GM19467 (cell line): ENCODE results near the gene SORD.
"Not testable (repeated sequence)": the region's sequence is repeated elsewhere in the genome, so short reads cannot be mapped to it uniquely, and the experiment has no call there.

Experiments
- ATAC-seq: cut with Tn5 transposase; IDR thresholded peaks from one replicate; pipeline ENCODE4 v1.9.1; 2021; ENCODE audit warnings: mild to moderate bottlenecking, moderate library complexity; ENCODE audit not compliant: unreplicated experiment

The SORD gene

DNA sequence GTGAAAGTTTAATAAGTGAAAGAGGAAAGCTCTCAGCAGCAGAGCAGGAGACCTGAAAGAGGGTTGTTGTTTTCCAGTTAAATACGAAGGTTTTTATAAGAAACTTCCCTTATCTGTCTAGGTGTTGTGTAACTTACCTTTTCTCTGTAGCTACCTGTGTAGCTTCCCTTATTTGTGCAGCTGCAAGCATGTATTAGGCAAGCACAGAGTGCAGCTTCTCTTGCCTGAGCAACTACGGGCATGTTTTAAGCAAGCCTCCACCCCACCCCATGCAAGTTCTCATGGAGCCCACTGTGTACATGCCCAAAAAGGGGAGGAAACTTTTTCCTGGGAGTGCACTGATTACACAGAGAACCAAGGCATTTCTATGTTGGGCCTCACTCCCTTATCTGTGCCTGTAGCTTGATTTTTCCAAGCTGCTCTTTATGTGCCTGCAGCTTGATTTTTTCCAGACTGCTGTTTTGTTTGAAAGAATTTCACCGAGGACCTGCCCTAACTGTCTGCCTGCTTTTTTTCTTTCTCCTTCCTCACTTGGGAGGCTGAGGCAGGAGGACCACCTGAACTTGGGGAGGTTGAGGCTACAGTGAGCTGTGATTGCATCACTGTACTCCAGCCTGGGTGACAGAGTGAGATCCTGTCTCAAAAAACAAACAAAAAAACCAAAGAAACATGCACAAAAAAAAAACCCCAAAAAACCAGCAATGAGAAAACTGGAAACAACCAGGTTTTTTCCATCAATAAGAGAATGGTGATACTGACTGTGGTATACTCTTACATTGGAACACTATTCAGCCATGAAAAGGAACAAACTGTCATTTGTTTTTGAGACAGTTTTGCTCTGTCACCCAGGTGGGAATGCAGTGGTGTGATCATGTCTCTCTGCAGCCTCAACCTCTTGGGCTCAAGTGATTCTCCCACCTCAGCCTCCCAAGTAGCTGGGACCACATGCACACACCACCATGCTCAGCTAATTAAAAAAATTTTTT, 36.0 kb downstream of the SORD start:
- ATAC-seq: not testable (repeated sequence)

DNA sequence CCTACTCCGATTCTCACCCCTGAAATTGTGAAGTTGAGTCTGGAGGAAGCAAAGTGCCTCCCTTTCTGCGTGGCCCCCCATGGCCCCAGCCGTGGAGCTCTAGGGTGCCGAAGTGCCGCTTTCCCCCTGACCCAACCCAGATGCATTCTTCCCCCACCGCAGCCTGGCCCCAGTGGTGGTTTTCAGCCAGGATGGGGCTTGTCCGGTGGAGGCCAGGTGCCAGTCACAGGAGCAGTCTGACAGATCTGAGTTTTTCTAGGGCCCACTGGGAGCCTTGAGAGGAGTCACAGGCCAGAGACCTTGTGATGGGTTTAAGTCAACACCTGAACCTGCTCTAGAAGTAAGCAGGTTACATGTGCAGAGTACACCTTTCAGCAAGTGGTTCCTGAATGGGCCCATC, 39.3 kb downstream of the SORD start:
- ATAC-seq: not testable (repeated sequence)

DNA sequence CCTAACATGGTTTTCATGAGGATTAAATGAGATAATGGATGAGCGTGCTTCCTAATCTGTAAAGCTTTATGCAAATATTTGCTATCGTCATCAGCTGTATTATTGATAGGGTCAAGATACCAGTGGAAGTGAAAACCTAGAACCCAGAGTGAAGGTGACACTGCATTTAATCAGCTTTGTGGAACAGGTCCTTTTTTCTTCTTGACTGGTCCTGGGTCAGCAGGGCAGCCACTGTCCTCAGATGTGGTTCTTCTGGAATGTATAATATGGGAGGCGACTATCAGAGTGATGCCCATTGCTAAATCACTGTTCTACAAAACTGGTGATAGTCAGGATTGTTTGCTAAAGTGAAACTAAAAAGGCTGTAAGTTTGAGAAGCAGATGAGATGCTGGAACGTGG, 41.4 kb downstream of the SORD start:
- ATAC-seq: no peak

DNA sequence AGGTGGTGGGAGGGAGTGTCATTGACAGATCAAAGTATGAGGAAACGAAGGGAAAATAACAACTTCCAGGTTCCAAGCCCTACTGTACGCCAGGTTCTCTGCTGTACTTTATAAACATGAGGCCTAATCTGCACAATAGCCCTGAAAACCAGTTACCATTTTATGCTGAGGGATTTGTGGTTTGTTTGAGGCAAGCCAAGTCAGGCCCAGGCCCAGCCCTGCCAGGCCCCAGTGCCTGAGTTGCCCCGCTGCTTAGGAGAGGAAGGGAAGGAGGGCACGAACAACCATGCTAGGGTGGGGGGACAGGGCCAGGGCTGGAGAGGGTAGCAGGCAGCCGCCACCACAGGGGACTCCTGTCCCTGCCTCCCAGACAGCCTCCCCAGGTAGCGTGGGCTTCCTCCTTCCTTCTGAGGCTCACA, 47.0 kb downstream of the SORD start:
- not testable (repeated sequence) for ATAC-seq

DNA sequence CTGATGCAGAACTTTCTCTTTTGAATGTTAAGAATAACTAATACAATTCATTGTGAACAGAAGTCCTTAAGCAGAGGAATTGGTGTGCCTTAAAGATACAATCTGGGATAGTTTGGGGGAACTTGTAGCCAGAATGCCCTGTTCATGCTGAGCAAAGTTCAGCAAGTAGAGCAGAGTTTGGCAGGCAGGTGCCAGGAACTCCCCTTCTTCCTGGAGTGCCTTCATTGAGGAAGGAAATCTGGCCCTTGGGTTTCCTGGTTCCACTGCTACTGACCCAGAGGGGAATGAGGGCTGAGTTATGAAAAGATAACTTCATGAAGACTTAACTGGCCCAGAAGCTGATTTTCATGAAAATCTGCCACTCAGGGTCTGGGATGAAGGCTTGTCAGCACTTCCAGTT, 50.6 kb downstream of the SORD start:
- not testable (repeated sequence) for ATAC-seq

DNA sequence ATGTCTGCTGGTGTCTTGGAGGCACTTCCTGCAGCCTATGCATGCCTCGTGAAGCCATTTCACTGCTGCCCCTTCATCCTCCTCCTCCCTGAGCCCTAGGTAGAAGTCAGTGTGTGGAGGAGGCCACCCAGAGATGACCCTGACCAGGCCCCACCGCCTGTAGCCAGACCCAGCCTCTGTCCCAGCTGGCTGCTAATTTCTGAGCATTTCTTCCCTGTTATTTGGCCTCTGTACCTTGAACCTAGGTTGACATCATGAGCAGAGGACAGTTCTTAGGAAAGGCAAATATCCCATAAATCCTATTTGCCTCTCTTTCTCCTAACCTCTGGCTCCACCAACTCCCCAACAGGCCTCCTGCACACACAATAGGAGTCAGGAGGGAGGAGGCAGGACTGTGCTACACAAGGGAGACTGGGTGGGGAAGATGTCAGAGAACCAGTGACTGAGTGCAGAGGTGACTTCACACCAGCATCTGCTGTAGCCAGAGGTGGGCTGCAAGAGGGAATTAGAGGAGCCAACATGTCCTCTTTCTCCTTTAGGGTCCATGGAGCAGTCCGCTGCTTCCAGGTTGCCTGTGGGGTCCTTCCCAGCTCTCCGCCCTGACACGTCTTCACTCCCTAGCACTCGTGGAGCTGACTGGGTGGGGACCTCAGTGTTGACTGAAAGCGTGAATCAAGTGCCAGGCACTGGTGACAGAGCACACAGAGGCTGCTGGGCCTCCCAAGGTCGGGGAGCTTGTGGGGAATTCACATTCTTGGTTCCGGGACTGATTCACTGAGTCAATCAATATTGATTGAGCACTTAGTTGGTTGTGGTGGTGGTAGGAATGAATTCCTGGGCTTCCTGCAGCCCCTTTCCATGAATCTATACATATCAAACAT, 52.7 kb downstream of the SORD start:
- not testable (repeated sequence) for ATAC-seq

DNA sequence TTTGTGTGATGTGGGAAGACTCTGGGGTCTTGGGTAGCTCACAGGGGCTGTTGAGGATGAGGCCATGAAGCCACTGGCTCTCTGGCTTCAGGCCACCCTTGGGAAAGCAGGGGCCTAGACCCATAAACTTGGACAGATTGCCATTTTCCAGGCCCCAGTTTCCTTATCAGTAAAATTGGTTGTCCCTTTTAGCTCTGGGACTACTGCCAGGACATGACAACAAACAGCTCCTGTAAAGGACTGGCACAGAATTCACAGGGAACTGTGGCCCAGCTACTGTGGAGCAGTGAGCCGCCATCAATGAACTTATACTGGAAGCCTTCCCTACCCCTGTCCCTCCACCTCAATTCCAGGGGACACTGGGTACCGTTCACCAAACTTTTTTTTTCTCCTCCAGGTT, 54.4 kb downstream of the SORD start:
- ATAC-seq: not testable (repeated sequence)

DNA sequence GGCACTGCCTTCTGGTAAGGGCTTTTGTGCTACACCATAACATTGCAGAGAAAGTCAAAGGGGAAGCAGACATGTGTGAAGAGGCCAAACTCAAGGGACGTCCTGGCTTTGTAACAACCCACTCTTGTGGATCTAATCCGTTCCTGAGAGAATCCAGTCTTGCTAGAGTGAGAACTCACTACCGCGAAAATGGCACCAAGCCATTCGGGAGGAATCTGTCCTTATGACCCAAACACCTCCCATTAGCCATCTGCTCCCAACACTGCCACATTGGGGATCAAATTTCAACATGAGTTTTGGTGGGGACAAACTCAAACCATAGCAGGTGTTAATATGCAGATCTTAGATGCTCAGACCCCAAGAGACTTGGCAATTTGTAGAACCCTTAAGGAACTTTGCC, 56.2 kb downstream of the SORD start:
- not testable (repeated sequence) for ATAC-seq

DNA sequence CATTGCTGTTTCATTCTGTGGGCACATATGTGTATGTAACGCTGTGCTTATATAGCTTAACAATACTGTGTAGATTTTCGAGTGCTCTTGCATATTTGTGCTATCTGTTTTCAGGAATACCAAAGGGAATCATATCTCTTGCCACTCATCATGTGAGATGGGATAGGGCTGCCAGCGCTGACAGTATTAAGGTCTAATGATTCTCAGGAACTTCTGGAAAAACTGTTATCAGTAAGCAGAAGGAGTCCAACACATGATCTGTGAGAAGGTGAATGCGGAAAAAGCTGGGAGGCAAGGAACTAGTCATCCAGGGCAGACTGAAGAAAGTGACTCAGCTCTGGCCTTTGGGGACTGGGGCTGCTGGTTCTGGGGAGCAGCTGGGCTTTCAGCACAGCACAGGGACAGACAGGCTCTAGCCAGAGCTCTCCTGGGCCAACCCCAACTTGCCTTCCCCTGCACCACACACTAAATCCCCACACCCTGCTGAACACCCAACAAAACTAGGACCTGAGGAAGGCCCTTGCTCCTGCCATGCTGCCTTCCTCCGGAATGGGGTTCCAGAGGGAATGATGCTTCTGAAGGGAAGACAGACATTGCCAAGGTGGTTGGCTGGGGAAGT, 56.7 kb downstream of the SORD start:
- ATAC-seq: not testable (repeated sequence)

DNA sequence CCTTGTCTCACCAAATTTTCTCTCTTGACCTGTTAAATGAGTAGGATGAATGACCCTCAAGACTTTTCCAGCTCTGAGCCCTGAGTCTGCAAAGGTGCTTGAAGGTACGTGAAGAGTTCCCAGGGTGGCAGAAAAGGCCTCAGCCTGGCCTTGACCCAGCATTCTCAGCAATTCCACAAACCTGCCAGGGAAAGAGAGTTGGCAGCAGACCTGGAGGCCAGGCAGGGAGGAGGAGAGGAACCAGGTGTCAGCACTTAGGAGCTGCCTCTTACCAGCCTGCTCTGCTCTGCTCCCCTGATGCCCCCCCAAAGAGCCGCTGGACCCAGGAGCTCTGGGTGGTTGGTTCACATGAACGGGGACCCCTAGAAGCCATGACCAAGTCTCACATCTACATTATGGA, 57.6 kb downstream of the SORD start:
- not testable (repeated sequence) for ATAC-seq

DNA sequence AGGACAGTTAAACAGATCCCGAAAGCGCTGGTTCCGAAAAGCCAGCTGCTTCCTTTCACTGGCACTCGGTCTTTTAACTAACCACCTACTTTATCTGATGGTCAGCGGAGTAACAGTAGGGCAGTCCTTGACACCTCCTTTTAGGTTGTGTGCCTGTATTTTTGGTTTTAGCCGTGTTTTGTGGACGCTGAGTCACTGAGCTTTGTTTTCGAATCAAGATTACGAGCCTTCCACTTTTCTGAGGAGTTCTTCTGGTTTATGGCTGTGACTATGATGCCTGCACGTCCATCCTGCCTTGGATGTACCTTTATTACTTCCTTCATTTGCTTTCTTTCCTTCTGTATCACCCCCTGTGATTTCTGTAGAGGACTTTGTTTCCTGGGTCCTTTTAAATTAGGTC, 59.4 kb downstream of the SORD start:
- ATAC-seq: not testable (repeated sequence)

DNA sequence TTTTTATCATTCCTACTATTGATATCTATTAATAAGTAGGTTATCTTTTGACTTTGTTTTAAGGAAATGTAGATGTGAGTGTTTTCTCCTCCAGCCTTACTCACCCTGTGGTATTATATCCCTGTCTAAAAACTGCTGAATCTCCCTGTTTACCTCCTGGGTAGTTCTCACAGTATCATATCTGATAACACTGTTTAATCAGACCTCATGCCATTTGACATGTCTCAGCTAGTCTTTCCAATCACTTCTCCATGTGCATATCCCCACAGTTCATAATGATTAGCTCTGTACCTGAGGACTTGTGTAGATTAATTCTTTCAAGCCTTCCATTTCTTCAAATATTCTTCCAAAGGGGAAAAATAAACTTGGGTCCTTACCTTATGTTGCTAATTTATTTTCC, 60.2 kb downstream of the SORD start:
- ATAC-seq: no peak

DNA sequence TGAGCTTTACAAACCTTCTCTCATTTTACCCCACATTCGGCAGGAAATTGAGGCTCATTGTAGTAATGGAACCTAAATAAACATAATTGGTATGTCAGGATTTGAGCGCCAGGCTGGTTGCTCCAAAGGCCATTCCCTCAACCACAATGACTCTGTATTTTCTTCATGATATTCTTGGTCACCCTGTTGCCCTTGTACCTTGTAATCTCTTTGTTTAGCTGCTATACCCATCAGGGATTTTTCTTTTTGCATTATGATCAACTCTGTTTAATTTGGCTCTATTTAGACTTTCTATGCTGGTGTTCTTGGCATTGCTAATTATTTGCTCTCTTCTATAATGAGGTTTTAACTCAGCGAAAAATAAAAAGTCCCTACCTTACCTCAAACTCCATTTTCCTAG, 61.2 kb downstream of the SORD start:
- ATAC-seq: no peak

DNA sequence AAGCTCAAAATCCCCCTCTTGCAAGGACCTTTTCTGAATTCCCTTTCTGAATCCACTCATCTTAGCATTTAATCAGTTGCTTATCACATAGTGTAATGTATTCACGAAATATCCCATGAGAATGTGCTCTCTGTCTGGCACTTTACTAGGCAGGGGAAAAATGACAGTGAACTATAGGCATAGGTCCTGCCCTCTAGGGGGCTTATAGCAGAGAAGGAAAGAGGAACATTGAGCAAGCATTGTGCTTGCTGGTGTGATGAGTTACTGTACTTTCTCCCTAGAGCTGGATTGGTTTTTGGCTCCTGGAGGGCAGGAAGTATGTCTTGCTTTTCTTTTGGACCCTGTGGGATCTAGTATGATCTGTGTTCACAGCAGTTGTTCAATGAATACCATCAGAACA, 64.5 kb downstream of the SORD start:
- no peak for ATAC-seq

DNA sequence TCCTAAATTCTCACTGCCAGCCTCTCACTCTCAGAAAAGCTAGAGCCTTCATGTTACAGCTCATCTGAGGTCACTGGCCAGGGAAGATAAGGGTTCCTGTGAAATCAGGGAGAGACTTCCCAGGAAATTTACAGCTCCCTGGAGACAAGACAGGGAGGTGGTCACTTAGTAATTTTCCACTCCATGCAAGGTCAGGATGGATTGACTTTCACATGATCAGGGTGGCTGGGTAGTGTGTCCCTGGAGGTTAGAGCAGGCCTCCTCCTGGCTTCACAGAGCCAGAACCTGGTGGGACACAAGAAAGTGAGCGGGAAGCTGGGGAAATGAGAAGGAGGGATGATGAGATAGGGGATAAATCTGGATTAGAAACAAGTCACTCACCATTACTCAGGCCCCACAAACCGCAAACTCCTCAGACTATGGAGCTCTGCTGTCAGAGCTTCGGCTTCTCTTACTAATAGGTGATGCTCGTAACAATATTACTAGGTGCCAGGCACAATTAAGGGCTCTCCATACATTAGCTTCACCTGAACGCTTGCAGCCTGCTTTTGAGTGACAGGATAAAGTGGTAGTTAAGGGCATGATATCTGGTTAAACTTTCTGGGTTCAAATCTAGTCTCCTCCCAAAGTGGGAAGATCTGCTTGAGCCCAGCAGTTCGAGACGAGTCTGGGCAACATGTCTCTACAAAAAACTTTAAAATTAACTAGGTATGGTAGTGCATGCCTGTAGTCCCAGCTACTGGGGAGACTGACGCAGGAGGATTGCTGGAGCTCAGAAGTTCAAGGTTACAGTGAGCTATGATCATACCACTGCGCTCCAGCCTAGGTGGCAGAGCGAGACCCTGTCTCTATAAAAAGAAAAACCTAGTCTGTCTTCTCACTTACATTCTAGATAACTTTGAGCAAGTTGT, 66.1 kb downstream of the SORD start:
- no peak for ATAC-seq

DNA sequence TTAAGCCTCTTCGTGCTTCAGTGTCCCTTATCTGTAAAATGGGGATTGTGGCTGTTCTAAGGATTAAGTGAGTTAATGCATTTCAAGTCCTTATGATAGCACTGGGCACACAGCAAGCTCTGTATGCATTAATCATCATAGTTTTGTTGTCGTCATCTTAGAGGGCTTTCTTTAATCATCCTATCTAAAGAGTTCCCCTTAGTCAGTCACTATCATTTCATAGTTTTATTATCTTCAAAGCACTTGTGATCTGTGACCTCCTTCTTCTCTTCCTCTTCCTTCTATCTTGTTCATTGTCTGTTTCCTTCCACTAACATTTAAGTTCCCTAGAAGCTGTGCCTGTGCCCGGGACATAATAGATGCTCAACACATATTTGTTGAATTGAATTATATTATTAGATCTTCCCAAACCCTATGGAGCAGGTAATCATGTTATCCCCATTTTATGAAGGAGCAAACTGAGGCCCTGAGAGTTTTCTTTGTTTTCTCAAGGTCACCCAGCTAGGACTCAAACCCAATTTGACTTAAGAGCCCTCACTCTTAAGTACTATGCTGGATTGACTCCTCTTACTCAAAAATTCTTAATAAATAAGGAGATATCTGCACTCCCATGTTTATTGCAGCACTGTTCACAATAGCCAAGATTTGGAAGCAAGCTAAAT, 66.8 kb downstream of the SORD start:
- ATAC-seq: no peak

DNA sequence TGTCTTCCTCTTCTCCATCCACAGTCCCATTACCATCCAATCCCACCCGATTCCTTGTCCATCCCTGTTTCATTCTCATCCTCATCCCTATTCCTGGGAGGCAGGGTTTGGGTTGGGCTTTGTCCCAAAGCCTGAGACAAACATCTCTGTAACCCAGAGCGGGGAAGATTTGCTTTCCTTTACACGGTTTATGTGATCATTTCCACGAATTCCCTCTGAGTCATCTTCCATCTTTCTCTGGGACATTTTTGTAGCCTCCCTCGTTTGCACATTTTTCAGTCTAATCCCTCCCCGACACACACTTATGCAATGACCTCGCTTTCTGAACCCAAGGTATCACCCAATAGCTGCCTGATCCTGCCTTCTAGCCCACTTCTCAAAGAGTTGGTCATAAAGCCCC, 68.2 kb downstream of the SORD start:
- ATAC-seq: no peak

DNA sequence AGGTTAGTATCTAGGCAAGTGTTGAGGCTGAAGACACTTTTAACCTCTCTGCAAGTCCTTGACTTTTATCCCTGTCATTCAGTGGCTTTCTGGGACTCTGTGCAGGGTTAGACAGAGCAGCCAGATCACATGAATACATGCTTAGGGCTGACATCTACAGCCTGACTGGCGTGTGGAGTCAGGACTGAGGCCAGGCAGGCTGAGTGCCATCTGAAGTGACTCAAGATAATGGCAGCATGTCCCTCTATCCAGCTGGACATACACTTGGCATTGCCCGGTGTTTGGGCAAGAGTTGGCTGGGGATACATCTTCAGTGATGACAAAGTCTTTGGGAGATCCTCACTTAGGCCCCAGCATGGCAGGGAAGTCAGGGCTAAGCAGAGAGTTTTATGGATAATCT, 68.6 kb downstream of the SORD start:
- no peak for ATAC-seq

DNA sequence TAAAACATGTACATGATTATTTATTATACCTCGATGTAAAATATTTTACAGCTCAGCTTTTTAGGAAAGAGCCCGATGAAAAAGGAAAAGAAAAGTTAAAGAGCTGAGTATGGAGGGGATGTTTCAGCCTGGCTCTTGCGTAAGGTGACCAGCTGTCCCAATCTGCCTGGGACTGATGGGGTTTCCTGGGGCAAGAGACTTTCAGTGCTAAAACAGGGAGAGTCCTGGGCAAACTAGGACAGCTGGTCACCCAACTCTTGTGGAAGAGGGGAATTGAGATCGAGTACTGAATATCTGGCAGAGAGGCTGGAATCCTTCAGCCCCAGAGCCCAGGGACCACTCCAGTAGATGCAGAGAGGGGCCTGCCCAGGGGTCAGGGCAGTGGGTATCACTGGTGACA, 70.0 kb downstream of the SORD start:
- ATAC-seq: no peak
